HG03565 (cell line): ENCODE data around the gene GPR180.

Experiments
- ATAC-seq: cut with Tn5 transposase; IDR thresholded peaks from one replicate; pipeline ENCODE4 v1.9.1; 2021; ENCODE audit warnings: mild to moderate bottlenecking, moderate library complexity; ENCODE audit not compliant: unreplicated experiment

Gene GPR180

DNA sequence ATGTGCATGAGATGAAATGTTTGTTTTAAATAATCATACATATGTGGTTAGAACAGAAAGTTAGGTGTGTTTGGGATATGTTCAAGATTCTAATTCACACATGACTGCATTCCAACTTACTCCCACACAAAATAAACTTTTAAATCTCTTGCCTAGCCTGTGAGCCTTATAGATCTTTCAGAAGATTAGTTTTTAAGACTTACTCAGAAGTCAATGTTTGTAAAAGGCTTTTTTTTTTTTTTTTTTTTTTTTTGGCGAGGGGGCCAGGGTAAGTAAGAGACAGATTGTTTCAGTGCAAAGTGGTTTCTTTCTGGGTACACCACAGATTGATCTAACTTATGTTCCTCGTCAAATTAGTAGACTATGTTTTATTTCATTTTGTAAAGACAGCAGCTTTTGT lies 39.1 kb downstream of the GPR180 start:
- ATAC-seq = no peak

DNA sequence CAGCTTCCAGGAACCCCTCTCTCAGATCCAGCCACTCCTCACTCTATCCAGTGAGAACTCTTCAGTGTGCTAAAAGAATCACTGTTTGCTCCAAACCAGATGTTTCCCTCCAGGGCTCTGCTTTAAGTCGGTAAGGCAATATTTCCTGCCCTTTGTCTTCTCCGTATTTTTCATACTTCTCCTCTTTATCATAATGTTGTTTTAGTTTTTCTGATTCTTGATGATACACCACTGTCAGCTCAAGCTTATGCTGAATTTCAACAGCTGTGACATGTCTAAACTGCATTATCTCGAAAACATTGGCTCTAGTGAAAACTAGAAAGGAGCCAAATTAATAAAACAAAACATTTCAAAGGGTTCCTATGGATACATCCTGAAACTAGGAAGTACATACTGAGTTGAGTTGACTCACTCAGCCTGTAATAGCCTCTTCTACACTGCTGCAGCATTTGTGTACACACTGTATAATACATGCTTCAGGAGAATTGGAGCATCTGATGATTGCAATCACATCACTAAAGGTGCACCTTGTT lies 39.8 kb downstream of the GPR180 start:
- no peak for ATAC-seq

- peak; percentile 81 for ATAC-seq
Measured at GRCh38 chr13:94646904-94647303, 45.2 kb downstream of the GPR180 start.

- ATAC-seq = no peak
Measured at GRCh38 chr13:94656176-94656575, 54.5 kb downstream of the GPR180 start.

DNA sequence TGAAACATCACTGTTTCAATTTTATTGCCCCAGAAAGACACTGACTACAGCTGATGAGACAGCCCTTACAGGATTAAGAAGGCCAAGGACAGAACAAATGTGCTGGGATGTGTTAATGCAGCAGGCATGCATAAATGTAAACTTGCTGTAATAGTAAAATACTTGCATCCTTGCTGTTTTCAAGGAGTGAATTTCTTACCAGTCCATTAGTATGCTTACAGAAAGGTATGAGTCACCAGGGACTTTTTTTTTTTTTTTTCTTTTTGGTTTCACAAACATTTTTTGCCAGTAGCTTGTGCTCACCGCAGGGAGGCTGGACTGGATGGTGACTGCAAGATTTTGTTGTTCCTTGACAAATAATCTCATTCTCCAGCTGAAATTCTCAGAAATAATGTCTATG lies 55.1 kb downstream of the GPR180 start:
- peak; percentile 94 for ATAC-seq

GRCh38 chr13:94657167-94657566 lies 55.5 kb downstream of the GPR180 start:
- ATAC-seq = peak; percentile 21

GRCh38 chr13:94658926-94659597 lies 57.4 kb downstream of the GPR180 start:
- ATAC-seq = no peak

DNA sequence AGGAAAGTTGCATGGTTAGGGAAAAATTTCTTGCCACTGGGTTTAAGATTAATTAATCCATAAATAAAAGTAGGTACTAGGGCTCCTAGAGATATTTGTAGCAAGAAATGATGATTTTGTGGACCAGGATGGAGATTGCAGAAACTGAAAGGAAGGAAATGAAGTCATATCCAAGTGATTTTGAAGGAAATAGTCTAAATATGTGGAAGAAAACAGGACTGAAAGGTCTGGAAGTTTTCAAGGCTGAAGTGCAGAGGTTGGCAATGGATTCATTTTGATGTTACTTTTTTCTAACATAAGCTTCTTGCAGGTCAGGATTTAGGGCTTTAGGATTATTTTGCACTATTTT lies 57.9 kb downstream of the GPR180 start:
- no peak for ATAC-seq

GRCh38 chr13:94660695-94661326 lies 59.2 kb downstream of the GPR180 start:
- ATAC-seq = no peak

DNA sequence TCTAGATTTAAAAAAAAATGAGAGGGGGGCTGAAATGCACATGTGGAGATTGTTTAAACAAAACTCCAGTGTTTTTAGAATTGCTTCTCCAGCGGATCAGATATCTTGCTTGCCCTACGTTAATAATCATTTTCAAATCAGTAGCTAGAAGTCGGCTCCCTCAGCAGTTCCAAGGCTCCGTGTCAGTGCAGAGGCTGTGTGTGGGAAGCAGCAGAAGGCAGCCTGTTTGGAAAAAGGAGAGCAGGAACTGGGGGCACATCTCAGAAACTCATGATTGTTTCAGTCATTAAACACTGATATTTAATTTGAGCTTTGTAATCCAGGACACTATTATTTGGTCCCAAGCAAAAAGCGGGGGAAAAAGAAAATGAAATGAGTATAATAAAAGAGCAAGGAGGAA lies 59.7 kb downstream of the GPR180 start:
- no peak for ATAC-seq

- ATAC-seq = no peak
Measured at GRCh38 chr13:94662274-94662945, 60.8 kb downstream of the GPR180 start.

- no peak for ATAC-seq
Measured at GRCh38 chr13:94664889-94665288, 63.2 kb downstream of the GPR180 start.

DNA sequence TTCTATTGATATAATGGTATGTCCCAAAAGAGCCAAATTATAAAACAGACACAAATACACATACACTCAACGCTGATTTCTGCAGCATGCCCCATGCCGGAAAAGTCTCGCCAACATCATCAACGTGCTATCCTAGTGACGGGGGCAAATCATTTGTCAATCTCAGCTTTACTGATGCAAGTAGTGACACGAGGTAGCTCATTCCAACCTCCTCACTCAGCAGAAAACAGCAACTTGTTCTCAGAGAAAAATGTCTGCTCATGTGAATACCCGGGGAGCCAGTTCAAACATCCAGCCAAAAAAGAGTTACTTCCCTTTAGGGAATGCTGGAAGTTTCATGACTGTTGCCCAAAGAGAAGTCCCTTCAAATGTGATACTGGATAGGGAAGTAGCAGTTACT lies 64.4 kb downstream of the GPR180 start:
- ATAC-seq = no peak

- no peak for ATAC-seq
Measured at GRCh38 chr13:94667190-94667589, 65.5 kb downstream of the GPR180 start.

- no peak for ATAC-seq
Measured at GRCh38 chr13:94672400-94672799, 70.7 kb downstream of the GPR180 start.

DNA sequence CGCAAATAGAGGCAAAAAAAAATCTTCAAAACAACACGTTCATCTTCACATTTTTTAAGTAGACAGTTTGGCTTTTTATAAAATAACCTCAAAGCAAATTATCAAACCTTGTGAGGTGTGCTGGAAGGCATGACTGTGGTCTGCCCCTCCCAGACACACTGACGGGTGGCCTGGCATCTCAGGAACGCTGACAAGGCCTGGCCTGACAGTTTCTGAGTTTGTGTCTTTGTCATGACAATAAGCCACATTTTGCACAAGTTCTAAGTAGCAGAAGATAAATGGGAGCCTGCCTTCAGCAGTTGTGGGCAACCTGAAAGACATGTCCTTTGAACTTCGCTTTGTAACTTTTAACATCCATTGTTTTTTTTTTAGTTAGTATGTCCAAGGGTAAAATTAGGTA lies 72.2 kb downstream of the GPR180 start:
- no peak for ATAC-seq

GRCh38 chr13:94674609-94675348 lies 73.1 kb downstream of the GPR180 start:
- no peak for ATAC-seq

DNA sequence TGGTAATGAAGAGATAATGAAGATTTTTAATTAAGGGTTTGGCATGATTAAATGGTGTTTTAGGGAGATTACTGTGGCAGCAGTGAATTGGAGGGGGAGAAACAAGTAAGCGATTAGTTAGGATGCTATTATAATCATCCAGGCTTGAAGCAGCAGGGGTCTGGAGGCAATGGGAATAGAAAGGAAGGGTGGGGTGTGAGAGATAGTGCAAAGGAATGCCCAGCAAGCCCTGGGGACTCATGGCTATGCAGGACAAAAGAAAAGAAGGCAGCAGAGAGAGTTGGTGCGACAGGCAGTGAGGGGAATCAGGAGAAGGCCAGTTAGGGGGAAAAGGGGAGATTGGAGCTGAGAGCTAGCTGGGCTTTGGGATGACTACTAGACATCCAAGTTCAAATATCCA lies 76.1 kb downstream of the GPR180 start:
- ATAC-seq = no peak

GRCh38 chr13:94678845-94679244 lies 77.2 kb downstream of the GPR180 start:
- ATAC-seq = no peak

DNA sequence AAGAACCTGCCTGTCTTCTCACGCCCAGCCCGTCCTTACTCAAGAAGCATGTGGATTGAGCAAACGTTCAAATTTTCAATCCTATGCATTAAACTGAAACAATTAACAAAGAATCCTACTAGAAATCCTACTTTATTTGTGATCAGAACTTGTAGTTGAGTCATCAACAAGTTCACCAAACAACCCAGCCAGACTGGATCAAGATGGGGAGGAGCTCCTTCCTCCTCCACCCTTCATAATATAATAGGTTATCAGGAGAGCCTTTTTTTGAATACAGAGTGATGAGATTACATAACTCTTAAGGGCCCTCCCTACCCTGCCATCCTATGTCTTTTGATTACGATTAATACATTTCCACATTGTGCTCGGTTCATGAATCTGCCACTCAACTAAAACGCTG lies 78.0 kb downstream of the GPR180 start:
- no peak for ATAC-seq

DNA sequence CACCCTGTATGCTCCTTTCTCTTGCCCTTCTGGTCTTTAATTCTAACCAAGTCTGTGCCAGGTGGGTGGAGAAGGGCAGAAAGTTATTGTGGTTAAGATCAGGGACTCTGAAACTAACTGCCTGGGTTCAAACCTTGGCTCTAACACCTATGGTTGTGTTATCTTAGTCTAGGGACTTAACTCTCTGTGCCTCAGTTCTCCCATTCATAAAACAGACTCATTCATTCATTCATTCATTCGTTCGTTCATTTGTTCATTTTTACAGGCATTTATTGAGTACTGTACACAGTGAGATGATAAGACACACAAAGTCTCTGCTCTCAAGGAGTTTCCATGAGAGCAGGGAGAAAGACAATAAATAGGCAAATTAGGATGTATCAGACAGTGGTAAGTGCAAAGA lies 80.6 kb downstream of the GPR180 start:
- ATAC-seq = no peak
